Stimulated activated CD8-positive, alpha-beta memory T cell treated with anti-CD3 and anti-CD28 coated beads, Interleukin-2, amount 100 ng/mL, for 48 hours (primary cell): ENCODE measurements around the gene FAM156B.
"Not testable (repeated sequence)": the region's sequence is repeated elsewhere in the genome, so short reads cannot be mapped to it uniquely, and the experiment has no call there.

Experiments
- DNase-seq, 2 donors: peaks; one replicate each; pipeline ENCODE4 v3.0.0-alpha.2; 2020; ENCODE audit warnings: low read depth in 2 of 2

The FAM156B gene, protein sequence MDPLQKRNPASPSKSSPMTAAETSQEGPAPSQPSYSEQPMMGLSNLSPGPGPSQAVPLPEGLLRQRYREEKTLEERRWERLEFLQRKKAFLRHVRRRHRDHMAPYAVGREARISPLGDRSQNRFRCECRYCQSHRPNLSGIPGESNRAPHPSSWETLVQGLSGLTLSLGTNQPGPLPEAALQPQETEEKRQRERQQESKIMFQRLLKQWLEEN

DNA sequence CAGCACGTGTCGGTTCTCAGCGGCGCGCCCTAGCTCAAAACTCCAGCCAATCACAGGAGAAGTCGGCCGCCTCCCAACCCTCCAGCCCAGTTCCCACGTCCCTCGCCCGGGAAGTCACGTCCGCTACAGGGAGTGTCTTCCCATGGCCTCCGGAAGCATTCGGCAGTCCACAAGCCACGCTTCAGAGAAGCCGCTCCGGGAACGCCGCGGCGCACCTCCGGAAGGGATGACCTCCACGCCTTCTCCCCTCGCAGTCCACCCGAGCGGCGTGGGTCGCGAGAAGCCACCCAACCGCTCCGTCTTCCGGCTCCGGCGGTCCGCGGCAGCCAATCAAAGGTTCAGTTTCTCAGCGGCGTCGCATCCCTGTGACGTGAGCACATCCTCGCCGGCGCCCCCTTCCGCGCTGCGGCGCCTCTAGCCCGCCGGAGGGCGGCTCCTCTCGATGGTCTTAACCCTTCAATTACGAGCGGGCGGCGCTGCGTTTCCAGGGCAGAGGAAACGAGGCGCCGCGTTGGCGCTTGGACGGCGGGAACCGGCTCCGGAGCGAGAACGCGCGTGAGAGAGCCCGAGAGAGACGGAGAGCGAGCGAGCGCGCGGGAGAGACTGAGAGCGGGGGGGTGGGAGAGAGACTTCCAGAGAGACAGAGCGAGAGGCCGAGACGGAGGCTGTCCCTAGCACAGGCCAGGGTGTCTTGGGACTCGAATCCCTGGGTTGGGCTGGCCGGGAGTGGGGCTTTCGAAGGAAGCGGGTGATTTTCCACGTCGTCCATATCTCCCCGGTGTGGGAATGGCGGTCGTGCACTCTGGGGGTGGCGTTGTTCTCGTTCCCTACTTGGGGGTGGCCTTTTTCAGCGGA is at the start of gene FAM156B:
Gene FAM156B, plus strand, starts transcription at position 476 of the 855 bp plus-strand sequence. CDS start 9,896 bp downstream, outside the sequence.
- DNase-seq: not testable (repeated sequence)

DNA sequence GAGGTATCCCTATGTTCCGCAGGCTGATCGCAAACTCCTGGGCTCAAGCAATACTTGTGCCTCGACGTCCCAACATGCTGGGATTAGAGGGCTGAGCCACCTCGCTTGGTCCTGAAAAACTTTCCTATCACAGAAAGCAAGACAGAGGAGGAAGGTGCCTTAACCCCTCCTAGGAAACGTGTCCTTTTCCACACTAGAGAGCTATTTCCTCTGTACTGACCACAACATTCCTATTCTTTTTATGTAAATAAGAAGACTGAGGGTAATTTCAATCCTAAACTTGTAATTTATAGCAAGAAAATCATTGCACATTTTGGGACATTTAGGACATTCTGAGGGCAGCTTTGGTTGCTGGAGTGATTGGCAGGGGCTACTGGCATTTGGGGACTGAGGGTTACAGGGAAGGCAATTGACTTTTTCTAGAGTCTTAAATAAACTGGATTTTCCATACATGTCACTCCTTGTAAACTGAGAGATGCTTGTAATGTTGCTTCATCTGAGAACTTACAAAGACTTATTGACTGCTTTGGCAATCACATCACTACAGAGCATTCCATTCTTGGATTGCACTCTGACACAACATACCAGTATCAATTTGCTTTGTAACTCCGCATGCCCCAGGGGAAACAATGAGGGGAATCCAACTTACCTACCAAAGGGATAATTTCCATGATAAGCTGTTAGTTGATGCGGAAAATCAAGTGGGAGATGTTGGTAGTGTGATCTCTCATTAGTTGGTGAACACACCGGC is 44.8 kb upstream of the FAM156B start:
- no peak for DNase-seq

- DNase-seq: not testable (repeated sequence)
These were observed 40.1 kb upstream of the FAM156B start for GRCh38 chrX:52856991-52857525.

DNA sequence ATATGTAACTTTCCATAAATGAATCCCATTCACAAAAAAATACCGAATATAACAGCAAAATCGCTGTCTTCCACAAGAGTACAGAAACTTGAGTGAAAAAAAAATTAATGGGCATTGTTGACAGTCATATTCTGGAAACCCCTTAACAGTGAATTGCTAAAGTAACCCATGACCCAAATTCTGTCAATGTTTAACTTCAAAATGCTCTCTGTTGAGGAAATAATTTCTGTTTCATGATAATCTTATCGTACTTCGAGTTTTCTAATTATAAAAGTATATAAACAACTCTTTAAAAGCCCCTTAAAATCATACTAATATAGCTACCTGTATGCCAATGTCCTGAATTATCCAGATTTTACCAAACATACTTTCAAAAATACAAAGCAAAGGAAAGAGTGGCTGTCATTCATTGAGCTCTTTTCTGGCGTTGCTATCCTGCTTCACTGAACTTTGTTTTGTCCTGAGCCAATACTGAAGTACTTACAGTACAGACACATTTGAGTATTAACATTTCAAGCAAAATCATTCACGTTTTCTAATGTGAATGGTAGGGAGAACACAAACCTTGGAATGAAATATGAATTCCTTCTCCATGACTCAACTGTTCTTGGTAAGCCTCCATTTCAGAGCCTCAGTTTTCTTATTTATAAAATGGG is 31.7 kb upstream of the FAM156B start:
- no peak for DNase-seq

DNA sequence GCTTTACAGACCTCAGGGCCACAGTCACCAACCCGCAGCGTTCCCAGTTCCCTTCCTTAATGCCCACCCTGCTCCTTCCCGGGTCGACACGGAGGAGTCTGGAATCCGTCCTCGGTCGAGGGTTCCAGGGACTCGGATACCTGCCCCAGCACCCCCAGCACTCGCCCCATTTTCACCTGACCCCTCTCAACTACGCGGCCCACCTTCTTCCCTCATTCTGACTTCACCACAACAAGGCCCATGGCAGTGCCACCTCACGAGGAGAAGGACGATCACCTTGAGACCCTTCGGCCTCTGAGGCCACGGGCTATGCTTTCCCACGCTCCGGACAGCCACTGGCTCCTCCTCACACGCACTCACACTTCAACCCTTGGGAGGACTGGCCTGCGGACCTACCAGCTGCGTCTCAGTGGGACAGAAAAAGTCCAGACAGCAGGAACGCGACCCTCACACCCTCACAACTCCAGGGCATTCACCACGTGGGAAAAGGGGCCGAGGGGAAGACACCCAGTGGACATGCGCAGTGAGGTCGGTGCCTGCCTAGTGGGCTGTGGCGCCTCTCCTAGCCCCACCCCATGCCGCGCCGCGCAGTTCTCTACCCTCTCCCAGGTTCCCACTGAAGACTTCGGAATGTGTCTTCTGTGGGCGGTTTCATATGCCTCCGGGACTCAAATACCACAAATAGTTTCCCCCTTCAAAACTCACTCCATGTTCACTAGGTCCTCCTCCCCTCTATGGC is 29.4 kb upstream of the FAM156B start, which contains the start of gene XAGE3:
Gene XAGE3, minus strand, starts transcription at position 474 of the 739 bp plus-strand sequence. CDS start 950 bp downstream, outside the sequence.
- no peak for DNase-seq

GRCh38 chrX:52870046-52870445 is 27.1 kb upstream of the FAM156B start:
- DNase-seq: no peak

DNA sequence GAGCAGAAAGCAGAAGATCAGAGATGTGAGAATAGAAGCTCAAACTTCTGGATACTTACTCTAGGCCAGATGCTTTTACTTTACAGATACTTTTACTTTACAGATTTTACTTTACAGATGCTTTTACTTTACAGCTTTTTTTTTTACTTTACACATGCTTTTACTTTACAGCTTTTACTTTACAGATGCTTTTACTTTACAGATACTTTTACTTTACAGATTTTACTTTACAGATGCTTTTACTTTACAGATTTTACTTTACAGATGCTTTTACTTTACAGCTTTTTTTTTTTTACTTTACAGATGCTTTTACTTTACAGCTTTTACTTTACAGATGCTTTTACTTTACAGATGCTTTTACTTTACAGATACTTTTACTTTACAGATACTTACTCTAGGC is 23.3 kb upstream of the FAM156B start:
- DNase-seq: not testable (repeated sequence)

- no peak for DNase-seq
These were observed 22.5 kb upstream of the FAM156B start for GRCh38 chrX:52874661-52875060.

DNA sequence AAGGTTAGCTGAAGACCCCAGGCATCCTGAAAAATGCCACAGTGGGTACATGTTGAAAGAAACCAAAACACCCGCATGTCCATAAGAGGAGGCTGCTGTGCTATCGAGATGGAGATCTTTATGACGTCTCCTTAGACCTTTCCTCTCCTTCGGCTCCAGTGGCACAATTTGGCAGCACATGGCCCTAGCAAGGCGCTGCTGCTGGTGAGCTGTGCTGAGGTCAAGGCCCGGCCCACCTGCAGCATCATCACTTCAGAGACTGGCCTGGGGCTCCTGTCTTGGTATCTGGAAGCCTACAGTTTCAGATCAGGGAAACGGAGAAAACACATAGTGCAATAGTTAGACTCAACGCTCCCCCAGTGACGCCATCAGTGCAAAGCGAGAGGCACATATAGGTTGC is 21.7 kb upstream of the FAM156B start:
- not testable (repeated sequence) for DNase-seq

- not testable (repeated sequence) for DNase-seq
These were observed 20.7 kb upstream of the FAM156B start for GRCh38 chrX:52876386-52876785.

DNA sequence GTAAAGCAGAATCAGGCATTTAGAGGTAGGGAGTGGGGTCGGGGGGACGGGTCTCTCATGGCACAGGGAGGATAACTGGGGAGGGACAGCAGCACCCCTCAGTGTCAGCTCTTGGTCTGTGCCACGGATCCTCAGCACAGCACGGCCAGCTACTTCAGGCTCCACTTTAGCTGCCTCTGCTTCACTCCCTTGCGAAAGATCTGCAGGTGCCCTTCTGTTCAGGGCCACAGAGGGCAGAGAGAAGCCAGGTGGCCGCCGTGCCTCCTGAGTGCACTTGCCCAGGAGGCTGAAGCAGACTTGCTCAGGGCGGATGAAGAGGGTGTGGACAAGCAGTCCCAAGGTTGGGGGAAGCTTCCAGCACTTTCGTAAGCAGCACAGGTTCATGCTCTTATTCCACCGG is 9.7 kb upstream of the FAM156B start:
- DNase-seq: not testable (repeated sequence)

GRCh38 chrX:52888090-52888489 is 9.0 kb upstream of the FAM156B start:
- DNase-seq: not testable (repeated sequence)

- DNase-seq: not testable (repeated sequence)
These were observed 692 bp upstream of the FAM156B start for GRCh38 chrX:52896438-52896837.

DNA sequence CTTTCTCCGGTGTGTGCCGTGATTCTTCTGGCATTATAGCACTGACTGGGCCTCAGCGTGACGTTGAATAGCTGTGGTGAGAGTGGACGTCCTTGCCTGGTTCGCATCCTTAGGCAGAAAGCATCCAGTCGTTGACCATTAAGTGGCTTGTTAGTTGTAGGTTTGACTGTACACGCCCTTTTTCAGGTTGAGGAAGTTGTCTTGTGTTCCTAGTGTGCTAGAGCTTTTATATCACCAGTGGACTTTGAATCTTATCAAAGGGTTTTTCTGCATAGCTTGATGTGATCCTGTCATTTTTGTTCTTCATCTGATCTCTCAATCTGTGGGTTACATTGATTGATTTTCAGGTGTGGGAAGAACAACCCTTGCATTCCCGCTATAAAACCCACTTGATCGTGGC is 8.4 kb downstream of the FAM156B start:
- DNase-seq: not testable (repeated sequence)

DNA sequence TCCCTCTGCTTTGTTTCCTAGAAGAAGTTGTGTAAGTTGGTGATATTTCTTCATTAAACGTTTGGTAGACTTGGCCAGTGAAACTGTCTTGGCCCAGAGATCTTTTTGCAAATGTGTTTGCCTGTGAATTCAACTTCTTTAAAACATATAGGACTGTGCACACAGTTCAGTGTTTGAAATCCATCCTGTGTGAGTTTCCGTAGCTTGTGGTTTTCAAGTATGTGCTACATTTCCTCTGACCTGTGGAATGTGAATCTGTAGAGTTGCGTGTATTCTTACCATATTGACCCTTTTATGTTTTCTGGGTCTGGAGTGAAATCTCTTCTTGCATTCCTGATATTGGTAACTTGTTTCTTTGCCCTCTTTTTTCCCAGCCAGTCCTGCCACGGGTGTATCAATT is 8.9 kb downstream of the FAM156B start:
- not testable (repeated sequence) for DNase-seq

DNA sequence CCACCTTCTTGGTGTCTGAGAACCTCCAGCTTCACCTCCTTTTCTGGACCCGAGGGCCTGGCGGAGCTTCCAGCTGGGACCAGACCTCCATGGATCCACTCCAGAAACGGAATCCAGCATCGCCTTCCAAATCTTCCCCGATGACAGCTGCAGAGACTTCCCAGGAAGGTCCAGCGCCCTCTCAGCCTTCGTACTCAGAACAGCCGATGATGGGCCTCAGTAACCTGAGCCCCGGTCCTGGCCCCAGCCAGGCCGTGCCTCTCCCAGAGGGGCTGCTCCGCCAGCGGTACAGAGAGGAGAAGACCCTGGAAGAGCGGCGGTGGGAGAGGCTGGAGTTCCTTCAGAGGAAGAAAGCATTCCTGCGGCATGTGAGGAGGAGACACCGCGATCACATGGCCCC is 10.0 kb downstream of the FAM156B start:
- not testable (repeated sequence) for DNase-seq

GRCh38 chrX:52907900-52908299 is 10.8 kb downstream of the FAM156B start:
- DNase-seq: not testable (repeated sequence)

DNA sequence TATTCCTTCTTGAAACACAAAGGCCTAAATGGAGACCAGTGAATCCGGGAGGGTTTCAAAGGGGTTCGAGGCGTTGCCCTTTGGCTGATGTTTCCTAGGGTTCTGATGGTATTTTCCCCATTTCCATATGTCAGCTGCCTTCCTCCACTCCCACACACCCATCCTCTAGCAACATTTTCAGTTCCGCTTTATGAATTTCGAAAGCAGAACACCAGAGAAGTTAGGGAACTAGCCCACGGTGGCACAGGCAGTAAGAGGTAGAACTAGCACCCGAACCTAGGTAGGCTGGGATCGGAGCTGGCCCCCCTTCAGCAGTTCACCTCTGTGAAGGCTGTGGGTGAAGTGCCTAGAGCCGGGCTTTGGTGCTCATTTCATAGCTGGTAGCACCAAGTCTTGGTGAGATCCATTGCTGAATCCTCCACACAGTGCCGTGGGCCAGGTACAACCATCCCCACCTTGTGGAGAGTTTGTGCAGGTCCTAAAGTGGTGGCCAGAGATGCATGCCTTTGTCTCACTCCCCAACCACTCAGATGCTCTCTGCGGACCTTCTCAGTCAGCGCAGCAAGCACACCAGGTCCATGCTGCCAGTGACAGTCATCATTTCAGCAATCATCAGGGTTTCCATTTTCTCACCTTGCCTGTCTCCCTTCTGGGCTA is 12.3 kb downstream of the FAM156B start:
- not testable (repeated sequence) for DNase-seq

DNA sequence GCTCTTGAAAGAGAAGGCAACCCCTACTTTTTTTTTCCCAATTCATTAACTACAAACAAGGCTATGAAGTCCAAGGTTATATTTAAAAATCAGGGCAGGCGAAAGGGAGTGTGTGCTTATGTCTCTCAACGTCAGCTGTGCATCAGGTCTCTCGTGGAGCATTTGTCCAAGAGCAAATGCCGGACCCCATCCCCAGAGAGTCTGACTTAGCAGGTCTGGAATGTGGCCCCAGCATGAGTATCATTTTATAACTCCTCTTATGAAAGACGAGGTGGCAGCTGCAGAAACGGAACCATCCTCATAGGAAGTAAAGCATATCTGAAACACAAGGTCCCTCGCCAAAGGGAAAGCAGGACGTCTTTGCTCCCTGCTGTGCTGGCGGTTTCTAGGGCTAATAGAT is 16.6 kb downstream of the FAM156B start:
- not testable (repeated sequence) for DNase-seq

- DNase-seq: not testable (repeated sequence)
These were observed 17.6 kb downstream of the FAM156B start for GRCh38 chrX:52914704-52915103.
